Measurements from ENCODE around the gene TTC3.

TTC3 gene

GRCh38 chr21:37168666-37169065 lies 95.6 kb downstream of the TTC3 start:
- TF ChIP-seq POLR2AphosphoS5 (IDR thresholded peaks at IDR 0.05; ENCODE audit: low read depth), result no peak
- no peak for TF ChIP-seq REST (IDR thresholded peaks at IDR 0.05; ENCODE audit: insufficient replicate concordance, low read depth)
- no peak for TF ChIP-seq SPI1 (IDR thresholded peaks at IDR 0.05; ENCODE audit: borderline replicate concordance, low read depth)
- no peak for TF ChIP-seq GABPA (IDR thresholded peaks at IDR 0.05; ENCODE audit: low read depth)
- no peak for TF ChIP-seq CTCF (IDR thresholded peaks at IDR 0.05; ENCODE audit: insufficient read depth, low read length)
- Histone ChIP-seq H3K27ac (replicated peaks) (no peak overlapping the region), H3K4me3 (replicated peaks; ENCODE audit: insufficient read depth, low read length) (no peak overlapping the region), H3K27me3 (ENCODE audit: insufficient read depth, poor library complexity, severe bottlenecking) (no peaks in the 10 kb centered on the region)
- no peak for DNase-seq (ENCODE audit: low read depth in 1 of 2, low spot score in 1 of 2)

- no peak for DNase-seq (ENCODE audit: low read depth in 1 of 2, low spot score in 1 of 2)
- no peaks in the 10 kb centered on the region for H3K27me3 ChIP-seq (ENCODE audit: insufficient read depth, poor library complexity, severe bottlenecking)
- TF ChIP-seq REST (IDR thresholded peaks at IDR 0.05; ENCODE audit: insufficient replicate concordance, low read depth) (no peak), CTCF (IDR thresholded peaks at IDR 0.05; ENCODE audit: insufficient read depth, low read length) (no peak), GABPA (IDR thresholded peaks at IDR 0.05; ENCODE audit: low read depth) (no peak), SPI1 (IDR thresholded peaks at IDR 0.05; ENCODE audit: borderline replicate concordance, low read depth) (no peak), POLR2AphosphoS5 (IDR thresholded peaks at IDR 0.05; ENCODE audit: low read depth) (no peak)
- no peak overlapping the region for H3K4me3 ChIP-seq (replicated peaks; ENCODE audit: insufficient read depth, low read length)
- 0 out of 2 replicates have a peak overlapping the region, but pooled peaks have one; percentile 1 for H3K27ac ChIP-seq (replicated peaks)
Measured at GRCh38 chr21:37172646-37173045, 99.6 kb downstream of the TTC3 start.

GRCh38 chr21:37176716-37177115 lies 103.7 kb downstream of the TTC3 start:
- Histone ChIP-seq H3K27ac (replicated peaks) (no peak overlapping the region), H3K4me3 (replicated peaks; ENCODE audit: insufficient read depth, low read length) (no peak overlapping the region), H3K27me3 (ENCODE audit: insufficient read depth, poor library complexity, severe bottlenecking) (no peaks in the 10 kb centered on the region)
- no peak for DNase-seq (ENCODE audit: low read depth in 1 of 2, low spot score in 1 of 2)
- no peak for TF ChIP-seq GABPA (IDR thresholded peaks at IDR 0.05; ENCODE audit: low read depth)
- no peak for TF ChIP-seq REST (IDR thresholded peaks at IDR 0.05; ENCODE audit: insufficient replicate concordance, low read depth)
- no peak for TF ChIP-seq SPI1 (IDR thresholded peaks at IDR 0.05; ENCODE audit: borderline replicate concordance, low read depth)
- no peak for TF ChIP-seq CTCF (IDR thresholded peaks at IDR 0.05; ENCODE audit: insufficient read depth, low read length)
- TF ChIP-seq POLR2AphosphoS5 (IDR thresholded peaks at IDR 0.05; ENCODE audit: low read depth), result no peak

Data from HL-60 (cell line).